ENCODE results near the gene COMMD8.
"Not testable (repeated sequence)": the region's sequence is repeated elsewhere in the genome, so short reads cannot be mapped to it uniquely, and the experiment has no call there.

The COMMD8 gene

DNA sequence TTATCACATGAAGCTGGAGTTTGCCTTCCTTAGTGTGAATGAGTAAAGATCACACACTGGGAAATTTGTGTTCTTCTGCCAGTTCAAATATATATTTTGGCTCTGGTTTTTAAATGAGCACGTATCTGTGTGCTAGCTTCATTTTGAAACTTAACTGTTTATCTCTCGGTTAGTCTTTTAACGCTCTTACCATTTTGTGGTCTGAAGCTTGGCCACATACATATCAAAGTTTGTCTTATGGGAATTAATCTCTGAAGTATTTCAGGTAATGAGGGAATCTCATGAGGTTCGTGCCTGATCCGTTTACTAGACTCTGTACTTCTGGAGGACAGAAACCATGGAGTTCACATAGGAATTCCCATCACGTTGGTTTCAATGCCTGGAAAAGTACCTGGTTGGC is 35.4 kb upstream of the COMMD8 start:
- no peak overlapping the region; the same call in 1 of the 2 replicates for H3K4me3 ChIP-seq (ENCODE audit: low read depth, low read length)
- no peak for DNase-seq (ENCODE audit: low read depth)
- no peak for TF ChIP-seq CTCF (IDR thresholded peaks at IDR 0.05; ENCODE audit: low read depth, low read length, missing control alignments)

DNA sequence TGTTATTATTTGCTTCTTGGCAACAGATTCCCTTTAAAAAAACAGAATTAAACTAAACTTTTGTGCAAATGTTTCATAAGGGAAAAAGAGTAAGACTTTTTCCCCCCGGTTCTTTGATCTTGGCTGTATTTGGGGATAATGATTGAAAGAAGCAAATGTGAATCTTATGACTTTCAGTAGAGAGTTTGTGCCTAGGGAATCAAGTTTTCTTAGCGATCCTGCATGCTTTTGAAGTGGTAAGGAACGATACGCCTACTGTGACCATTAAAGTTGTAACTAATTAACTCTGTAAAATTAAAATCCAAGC is 30.6 kb upstream of the COMMD8 start:
- DNase-seq (ENCODE audit: low read depth): no peak
- no peak for TF ChIP-seq CTCF (IDR thresholded peaks at IDR 0.05; ENCODE audit: low read depth, low read length, missing control alignments)
- H3K4me3 ChIP-seq (ENCODE audit: low read depth, low read length): no peak overlapping the region

- no peak for TF ChIP-seq CTCF (IDR thresholded peaks at IDR 0.05; ENCODE audit: low read depth, low read length, missing control alignments)
- no peak overlapping the region for H3K4me3 ChIP-seq (ENCODE audit: low read depth, low read length)
- no peak for DNase-seq (ENCODE audit: low read depth)
These were observed 30.0 kb upstream of the COMMD8 start for GRCh38 chr4:47493238-47494123.

DNA sequence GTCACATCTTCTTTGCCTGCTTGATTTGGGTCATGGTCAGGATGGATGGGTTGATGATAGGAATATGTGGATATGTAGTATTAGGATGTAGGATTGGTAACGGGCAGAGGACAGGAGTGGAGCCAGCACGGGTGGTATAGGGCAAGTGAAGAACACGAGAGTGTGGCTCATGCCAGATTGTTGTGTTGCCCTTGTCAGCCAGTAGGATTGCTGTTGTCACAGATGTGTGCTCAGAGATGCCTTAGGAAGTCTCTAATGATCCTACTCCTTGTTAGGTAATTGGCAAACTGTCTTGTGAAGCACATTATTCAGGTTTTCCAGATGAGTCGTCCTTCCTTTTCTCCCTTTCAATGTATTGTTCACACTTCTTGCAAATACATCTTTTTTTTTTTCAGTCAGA is 27.0 kb upstream of the COMMD8 start:
- no peak for DNase-seq (ENCODE audit: low read depth)
- TF ChIP-seq CTCF (IDR thresholded peaks at IDR 0.05; ENCODE audit: low read depth, low read length, missing control alignments): peak; percentile 86
- H3K4me3 ChIP-seq (ENCODE audit: low read depth, low read length): no peak overlapping the region

GRCh38 chr4:47488706-47489105 is 25.2 kb upstream of the COMMD8 start:
- no peak overlapping the region for H3K4me3 ChIP-seq (ENCODE audit: low read depth, low read length)
- no peak for TF ChIP-seq CTCF (IDR thresholded peaks at IDR 0.05; ENCODE audit: low read depth, low read length, missing control alignments)
- no peak for DNase-seq (ENCODE audit: low read depth)

- DNase-seq (ENCODE audit: low read depth); H3K4me3 ChIP-seq (ENCODE audit: low read depth, low read length): not testable (repeated sequence)
These were observed 23.2 kb upstream of the COMMD8 start for GRCh38 chr4:47486727-47487126.

DNA sequence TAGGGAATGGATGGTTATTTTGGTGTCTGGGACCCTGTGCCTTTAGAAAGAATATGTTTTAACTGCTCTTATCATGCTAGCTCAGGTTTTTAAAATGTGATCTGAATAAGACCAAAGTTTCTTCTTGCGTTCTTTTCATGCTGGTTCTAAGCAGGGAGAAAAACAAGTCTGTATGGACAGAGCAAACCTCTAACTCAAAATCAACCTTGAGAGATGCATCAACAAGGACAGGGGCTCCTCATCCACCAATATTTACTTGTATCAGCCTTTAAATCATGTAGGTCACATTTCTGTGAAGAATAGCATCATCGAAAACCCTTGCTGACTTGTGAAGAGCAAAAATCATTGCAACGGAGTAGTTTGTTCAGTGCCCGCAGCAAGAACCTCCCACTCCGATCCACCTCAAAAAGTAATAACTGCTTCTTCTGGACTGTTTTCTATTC is 22.8 kb upstream of the COMMD8 start:
- no peak for TF ChIP-seq CTCF (IDR thresholded peaks at IDR 0.05; ENCODE audit: low read depth, low read length, missing control alignments)
- peak overlapping the region; percentile 76 for H3K4me3 ChIP-seq (ENCODE audit: low read depth, low read length)
- DNase-seq (ENCODE audit: low read depth): no peak

Measured in GM12864 (cell line).